NCI-H146 treated with DMSO at 0.1 percent for 48 hours (cell line): ENCODE results near the gene CNPY2.
"Not testable (repeated sequence)": the region's sequence is repeated elsewhere in the genome, so short reads cannot be mapped to it uniquely, and the experiment has no call there.

Experiments used
- DNase-seq: peaks from one replicate; lab custom pipeline; 2025; ENCODE audit not compliant: unreplicated experiment; lab: John Stamatoyannopoulos, UW

Gene CNPY2

GRCh38 chr12:56298828-56299227 lies 17.0 kb downstream of the CNPY2 start:
- no peak for DNase-seq

DNA sequence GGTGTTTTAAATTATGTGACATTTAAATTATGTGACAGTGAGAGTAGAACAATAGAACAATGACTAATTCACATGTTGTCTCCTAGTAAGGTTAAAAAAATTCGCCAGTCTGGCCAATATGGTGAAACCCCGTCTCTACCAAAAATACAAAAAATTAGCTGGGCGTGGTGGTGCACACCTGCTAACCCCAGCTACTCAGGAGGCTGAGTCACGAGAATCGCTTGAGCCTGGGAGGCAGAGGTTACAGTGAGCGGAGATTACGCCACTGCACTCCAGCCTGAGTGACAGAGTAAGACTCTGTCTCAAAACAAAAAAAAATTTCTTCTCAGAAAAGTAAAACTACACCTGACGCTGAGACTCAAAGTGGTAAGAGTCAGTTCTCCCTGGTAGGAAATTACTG lies 18.4 kb downstream of the CNPY2 start:
- no peak for DNase-seq

DNA sequence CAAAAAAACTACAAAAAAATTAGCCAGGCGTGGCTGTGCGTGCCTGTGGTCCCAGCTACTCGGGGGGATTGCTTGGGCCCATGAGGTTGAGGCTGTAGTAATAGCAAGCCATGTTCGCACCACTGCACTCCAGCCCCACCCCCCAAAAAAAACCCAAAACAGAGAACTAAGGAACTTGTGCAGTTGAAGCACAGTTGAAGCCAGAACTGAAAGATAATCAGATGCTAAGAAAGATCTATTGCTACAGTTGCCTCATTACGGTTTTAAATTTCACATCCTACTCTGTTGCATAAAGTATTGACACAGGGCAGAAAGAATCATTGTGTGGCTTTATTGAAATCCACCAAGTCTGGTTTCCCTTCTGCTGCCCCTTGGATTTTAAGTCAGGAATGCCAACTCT lies 19.5 kb downstream of the CNPY2 start:
- no peak for DNase-seq

- no peak for DNase-seq
Measured at GRCh38 chr12:56293795-56294194, 22.0 kb downstream of the CNPY2 start.

GRCh38 chr12:56288705-56289387 lies 26.9 kb downstream of the CNPY2 start:
- DNase-seq = no peak

DNA sequence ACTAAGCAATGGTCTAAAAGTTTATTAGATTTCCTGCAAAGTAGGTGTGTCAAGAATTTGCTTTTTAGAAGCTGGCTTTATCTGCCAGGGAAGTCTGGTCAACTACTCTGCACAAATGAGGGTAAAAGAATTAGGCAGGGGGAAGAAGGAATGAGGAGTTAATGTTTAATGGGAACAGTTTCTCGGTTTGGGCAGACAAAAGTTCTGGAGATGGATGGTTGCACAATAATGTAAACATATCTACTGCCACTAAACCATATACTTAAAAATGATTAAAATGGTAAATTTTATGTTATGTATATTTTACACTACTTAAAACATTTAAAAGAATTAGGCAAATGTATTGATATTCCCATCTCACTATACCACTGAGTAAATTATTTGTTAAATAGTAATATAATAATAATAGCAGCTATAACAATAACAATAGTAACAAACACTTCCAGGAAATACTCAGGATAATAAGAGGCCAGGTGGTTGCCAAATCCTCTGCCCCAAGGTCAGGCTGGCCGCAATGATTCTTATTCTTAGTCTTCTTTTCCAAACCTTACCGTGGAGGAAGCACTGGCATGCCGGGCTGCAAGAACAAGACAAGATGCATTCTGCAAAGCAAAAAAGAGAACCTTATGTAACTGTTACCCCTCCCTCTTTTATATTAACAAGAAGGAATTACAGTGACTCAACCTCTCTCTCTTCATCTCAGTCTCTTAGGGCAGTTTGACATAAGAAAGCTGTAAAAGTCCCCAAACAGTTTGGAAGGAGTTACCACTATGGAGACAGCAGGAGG lies 29.6 kb downstream of the CNPY2 start:
- DNase-seq = no peak

DNA sequence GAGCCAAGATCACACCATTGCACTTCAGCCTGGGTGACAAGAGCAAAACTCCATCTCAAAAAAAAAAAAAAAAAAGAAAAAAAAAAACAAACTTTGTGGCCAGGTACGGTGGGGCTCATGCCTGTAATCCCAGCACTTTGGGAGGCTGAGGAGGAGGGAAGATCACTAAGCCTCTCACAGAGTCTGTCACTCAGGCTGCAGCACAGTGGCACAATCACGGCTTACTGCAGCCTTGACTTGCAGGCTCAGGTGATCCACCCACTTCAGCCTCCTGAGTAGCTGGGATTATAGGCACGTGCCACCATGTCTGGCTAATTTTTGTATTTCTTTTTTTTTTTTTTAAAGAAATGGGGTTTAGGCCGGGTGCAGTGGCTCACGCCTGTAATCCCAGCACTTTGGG lies 31.5 kb downstream of the CNPY2 start:
- not testable (repeated sequence) for DNase-seq

DNA sequence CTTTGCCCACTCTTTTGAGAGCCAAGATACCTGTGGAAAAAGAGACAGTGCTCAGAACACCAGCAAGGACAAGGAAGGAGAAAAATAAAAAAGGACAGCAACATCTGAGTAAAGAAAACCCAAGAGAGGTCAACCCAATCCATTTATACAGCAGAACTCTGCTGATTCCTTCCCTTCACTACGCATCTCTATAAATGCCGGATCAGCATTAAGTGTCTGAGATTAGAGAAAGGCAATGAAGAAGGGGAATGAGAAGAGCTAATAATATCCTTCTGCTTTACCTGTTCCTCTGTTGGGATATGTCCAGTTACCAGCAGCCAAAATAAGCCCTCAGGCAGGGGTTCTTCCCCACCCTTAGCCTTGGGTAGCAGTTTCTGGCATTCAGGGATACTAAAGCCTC lies 33.2 kb downstream of the CNPY2 start:
- no peak for DNase-seq

GRCh38 chr12:56282030-56282429 lies 33.8 kb downstream of the CNPY2 start:
- no peak for DNase-seq

GRCh38 chr12:56280849-56281248 lies 34.9 kb downstream of the CNPY2 start:
- DNase-seq = no peak

DNA sequence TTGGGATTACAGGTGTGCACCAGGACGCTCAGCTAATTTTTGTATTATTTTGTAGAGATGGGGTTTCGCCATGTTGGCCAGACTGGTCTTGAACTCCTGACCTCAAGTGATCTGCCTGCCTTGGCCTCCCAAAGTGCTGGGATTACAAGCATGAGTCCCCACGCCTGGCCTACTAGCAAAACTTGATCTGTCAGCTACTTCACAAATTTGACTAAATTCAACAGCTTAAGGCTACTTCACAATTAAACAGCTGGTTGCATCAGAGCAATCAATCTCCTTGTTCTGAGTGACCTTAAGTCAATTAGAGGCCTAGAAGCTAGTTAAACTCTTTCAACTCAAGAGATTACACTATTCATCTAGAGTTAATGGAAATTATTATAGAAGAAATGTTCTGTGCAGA lies 36.9 kb downstream of the CNPY2 start:
- DNase-seq = no peak

- no peak for DNase-seq
Measured at GRCh38 chr12:56274299-56274698, 41.5 kb downstream of the CNPY2 start.

GRCh38 chr12:56272468-56272867 lies 43.3 kb downstream of the CNPY2 start:
- not testable (repeated sequence) for DNase-seq

GRCh38 chr12:56271031-56271430 lies 44.8 kb downstream of the CNPY2 start:
- DNase-seq = no peak

DNA sequence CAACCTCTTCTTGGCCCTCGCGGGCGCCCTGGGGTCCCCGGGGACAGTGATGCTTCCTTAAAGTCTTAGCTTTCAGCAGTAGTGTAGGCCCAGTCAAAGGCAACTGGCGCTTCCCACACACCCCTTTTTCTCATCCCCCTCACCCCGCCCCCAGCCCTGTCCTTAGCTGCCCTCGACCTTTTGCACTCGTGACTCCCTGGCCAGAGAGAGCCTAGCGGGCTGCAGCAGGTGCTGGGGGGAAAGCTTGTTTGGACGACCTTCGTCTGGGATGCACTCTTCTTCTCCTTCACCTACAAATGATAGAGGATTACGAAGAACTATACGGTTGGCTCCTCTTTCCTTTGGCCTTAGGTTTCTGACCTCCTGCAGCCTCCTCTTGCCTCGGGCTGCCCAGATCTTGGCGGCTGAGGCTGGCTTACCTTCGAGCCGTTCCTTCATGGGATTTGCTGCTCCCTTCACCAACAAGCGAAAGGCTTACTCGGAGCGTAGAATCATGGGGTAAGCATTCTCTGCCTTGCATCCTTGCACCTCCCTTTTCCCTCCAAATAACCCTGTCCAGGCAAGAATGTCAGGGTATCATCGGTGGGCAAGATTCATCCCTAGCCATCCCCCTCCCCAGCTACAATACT lies 48.2 kb downstream of the CNPY2 start:
- no peak for DNase-seq

DNA sequence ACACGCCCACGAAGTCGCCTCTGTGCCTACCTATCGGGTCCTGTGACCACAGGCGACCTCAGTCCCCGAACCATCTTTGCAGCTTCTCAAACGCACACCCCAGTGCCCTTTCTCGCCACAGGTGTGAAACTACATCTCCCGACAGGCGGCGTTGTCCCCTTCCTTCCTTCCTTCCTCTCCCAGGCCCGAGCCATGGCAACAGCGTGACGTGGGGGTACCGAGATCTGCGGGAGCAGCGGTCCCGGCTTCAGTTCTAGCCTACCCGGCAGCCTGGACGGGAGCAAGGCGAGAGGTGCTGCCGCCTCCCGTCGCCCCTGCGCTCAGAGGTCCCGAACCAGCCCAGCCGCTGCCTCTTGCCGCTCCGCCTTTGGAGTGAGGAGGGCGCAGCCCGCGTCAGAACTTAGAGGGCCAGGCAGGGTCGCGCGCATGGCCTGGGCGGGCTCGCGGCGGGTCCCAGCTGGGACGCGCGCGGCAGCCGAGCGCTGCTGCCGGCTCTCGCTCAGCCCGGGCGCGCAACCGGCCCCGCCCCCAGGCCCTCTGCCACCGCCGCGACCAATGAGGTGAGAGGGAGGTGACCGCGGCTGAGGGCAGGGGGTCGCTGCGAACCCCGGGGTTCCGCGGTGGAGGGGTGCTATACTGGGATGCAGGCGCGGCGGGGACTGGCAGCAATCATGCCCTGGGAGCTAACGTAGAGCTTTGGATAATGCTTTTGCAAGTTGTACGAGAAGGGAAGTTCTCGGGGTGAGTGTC lies 48.9 kb downstream of the CNPY2 start, which contains the start of gene COQ10A:
Gene COQ10A (plus strand): TSS at position 250 of the 750 bp plus-strand sequence. CDS start 177 bp downstream, at position 427.
- DNase-seq = peak; percentile 90

DNA sequence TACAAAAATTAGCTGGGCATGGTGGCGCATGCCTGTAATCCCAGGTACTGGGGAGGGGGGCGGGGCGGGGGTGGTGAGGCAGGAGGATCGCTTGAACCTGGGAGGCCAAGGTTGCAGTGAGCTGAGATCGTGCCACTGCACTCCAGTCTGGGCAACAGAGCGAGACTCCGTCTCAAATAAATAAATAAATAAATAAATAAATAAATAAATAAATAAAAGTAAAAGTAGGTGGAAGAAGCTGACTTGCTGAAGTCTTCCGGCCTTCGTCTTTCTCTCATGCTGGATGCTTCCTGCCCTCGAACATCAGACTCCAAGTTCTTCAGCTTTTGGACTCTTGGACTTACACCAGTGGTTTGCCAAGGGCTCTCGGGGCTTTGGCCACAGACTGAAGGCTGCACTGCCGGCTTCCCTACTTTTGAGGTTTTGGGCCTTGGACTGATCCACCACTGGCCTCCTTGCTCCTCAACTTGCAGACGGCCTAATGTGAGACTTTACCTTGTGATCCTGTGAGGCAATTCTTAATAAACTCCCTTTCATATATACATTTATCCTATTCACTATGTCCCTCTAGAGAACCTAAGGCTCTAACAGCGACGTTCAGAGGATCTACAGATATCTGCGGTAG lies 49.6 kb downstream of the CNPY2 start:
- DNase-seq = not testable (repeated sequence)

- DNase-seq = not testable (repeated sequence)
Measured at GRCh38 chr12:56262955-56263354, 52.8 kb downstream of the CNPY2 start.

GRCh38 chr12:56261503-56262232 lies 54.1 kb downstream of the CNPY2 start:
- DNase-seq = no peak

DNA sequence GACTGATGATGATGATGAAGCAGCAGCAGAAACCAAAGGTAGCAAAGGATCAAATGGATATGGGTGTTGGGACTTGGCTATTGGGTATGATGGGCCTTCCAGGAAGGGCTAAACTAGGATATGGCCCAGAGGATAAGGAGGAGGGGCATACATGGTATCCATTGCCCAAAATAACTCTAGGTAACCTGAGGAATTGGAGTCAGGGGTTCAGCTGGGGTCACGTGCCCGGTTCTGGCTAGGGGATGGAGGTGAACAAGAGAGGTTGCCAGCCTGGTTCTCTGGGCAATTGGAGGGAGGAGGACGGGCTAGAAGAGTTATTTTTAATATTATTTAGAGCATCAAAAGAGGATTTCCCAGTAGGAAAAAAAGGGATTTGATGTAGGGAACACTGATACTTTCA lies 54.9 kb downstream of the CNPY2 start:
- DNase-seq = no peak
